ENCODE data around the gene PIAS1.

PIAS1 gene

DNA sequence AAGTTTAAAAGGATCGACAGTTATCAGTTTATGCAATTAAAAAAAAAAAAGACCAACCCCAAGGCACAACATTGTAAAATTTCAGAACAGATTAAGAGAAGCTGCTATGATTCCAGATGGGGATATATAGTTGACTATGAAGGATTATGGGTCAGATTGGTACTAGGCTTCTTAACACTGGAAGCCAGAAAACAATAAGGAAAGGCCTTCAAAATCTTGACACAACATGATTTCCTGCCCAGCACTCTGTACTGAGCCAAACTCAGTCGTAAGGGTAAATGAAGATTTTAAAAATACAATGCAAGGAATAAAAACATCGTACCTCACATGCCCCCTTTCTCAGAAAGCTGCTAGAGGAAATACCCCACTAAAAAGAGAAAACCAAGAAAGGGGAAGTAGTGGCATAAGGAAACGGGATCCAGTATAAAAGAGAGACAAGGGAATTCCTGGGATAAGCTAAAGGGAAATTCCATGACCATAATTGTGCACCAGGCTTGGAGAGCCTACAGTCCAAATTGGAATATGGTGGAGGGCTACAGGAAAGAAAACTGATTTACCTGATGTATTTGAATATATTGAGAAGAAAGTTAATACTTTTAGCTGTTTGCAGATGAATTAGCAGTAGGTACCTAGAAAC, 27.9 kb downstream of the PIAS1 start:
- H3K4me3 Mint-ChIP-seq = peak overlapping the region; percentile 7
- H3K9me3 Mint-ChIP-seq = no peaks in the 10 kb centered on the region
- peaks cover 64% of the 10 kb centered on the region for H3K4me1 Mint-ChIP-seq
- ATAC-seq (replicated peaks; ENCODE audit: extremely low read depth, poor library complexity, severe bottlenecking) (no peak), DNase-seq (ENCODE audit: low spot score in 2 of 2) (no peak)
- H3K27me3 Mint-ChIP-seq = no peaks in the 10 kb centered on the region
- peak overlapping the region; percentile 81 for H3K27ac Mint-ChIP-seq (ENCODE audit: low read depth)
- peaks cover 9% of the 10 kb centered on the region for H3K36me3 Mint-ChIP-seq (ENCODE audit: insufficient read depth)

DNA sequence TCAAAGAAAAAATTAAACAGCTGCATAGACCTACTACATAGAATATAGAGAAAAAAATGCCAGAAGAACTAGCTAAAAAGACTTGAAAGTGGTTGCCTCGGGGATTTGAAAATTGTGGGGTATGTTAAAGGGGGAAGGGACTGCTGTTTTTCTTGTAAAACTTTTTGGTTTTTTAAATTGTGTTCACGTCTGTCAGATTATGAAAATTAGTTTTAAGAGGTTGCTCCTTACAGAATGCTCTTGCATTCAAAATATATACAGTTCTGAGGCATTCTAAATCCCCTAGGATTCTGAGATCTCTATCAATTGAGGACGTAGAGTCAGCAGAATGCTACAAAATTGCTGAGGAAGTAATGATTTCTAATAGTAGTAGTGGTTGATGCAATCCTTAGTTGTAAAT, 28.6 kb downstream of the PIAS1 start:
- ATAC-seq (replicated peaks; ENCODE audit: extremely low read depth, poor library complexity, severe bottlenecking) (no peak), DNase-seq (ENCODE audit: low spot score in 2 of 2) (no peak)
- H3K9me3 Mint-ChIP-seq = no peaks in the 10 kb centered on the region
- H3K4me1 Mint-ChIP-seq = peaks cover 60% of the 10 kb centered on the region
- H3K36me3 Mint-ChIP-seq (ENCODE audit: insufficient read depth) = peaks cover 10% of the 10 kb centered on the region
- H3K27ac Mint-ChIP-seq (ENCODE audit: low read depth) = peak overlapping the region; percentile 81
- H3K27me3 Mint-ChIP-seq = no peaks in the 10 kb centered on the region
- no peak overlapping the region for H3K4me3 Mint-ChIP-seq

DNA sequence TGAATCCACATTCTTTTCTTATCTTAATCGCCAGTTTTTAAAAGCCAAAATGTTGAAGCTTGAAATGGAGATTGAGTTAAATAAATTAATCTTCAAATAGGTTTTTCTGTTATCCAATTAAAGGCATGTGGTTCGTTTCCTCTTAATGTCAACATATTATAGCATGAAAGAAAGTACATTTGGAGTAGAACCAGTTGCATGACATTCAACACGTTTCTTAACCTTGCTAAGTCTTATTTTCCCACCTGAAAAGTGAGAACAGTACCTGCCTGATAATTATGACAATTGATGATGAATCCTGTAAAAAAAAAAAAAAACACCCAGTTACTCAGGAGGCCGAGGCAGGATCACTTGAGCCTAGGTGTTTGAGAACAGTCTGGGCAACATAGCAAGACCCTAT, 29.3 kb downstream of the PIAS1 start:
- Mint-ChIP-seq H3K4me3 (no peak overlapping the region), H3K27me3 (no peaks in the 10 kb centered on the region), H3K4me1 (peaks cover 53% of the 10 kb centered on the region), H3K27ac (ENCODE audit: low read depth) (peak overlapping the region; percentile 81), H3K36me3 (ENCODE audit: insufficient read depth) (peaks cover 15% of the 10 kb centered on the region), H3K9me3 (no peaks in the 10 kb centered on the region)
- no peak for ATAC-seq (replicated peaks; ENCODE audit: extremely low read depth, poor library complexity, severe bottlenecking)
- DNase-seq (ENCODE audit: low spot score in 2 of 2) = no peak

GRCh38 chr15:68085052-68085451, 30.9 kb downstream of the PIAS1 start:
- Mint-ChIP-seq H3K9me3 (no peaks in the 10 kb centered on the region), H3K4me3 (no peak overlapping the region), H3K27me3 (no peaks in the 10 kb centered on the region), H3K27ac (ENCODE audit: low read depth) (peak overlapping the region; percentile 3), H3K36me3 (ENCODE audit: insufficient read depth) (peaks cover 21% of the 10 kb centered on the region), H3K4me1 (peaks cover 49% of the 10 kb centered on the region)
- DNase-seq (ENCODE audit: low spot score in 2 of 2) = no peak
- no peak for ATAC-seq (replicated peaks; ENCODE audit: extremely low read depth, poor library complexity, severe bottlenecking)

DNA sequence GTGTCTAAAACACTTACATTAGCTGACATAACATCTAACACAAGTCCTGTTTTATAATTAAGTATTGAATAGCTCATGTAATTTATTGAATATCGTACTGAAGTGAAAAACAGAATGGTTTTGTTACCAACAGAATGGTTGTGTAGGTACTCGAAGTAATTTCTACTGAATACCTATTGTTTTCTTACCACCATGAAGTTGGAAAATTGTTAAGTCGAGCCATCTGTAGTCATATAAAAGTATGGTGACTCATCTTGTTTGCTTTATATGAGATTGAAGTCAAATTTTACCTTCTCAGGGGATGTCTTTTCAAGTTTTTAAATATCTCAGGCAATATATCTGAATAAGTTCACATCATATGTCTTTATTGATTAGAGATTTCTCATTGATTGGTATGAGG, 37.6 kb downstream of the PIAS1 start:
- H3K27ac Mint-ChIP-seq (ENCODE audit: low read depth) = no peak overlapping the region
- DNase-seq (ENCODE audit: low spot score in 2 of 2) = no peak
- ATAC-seq (replicated peaks; ENCODE audit: extremely low read depth, poor library complexity, severe bottlenecking) = no peak
- peaks cover 23% of the 10 kb centered on the region for H3K36me3 Mint-ChIP-seq (ENCODE audit: insufficient read depth)
- peaks cover 6% of the 10 kb centered on the region for H3K9me3 Mint-ChIP-seq
- no peaks in the 10 kb centered on the region for H3K27me3 Mint-ChIP-seq
- H3K4me1 Mint-ChIP-seq = peaks cover 20% of the 10 kb centered on the region
- H3K4me3 Mint-ChIP-seq = no peak overlapping the region

- peaks cover 17% of the 10 kb centered on the region for H3K36me3 Mint-ChIP-seq (ENCODE audit: insufficient read depth)
- H3K27me3 Mint-ChIP-seq = no peaks in the 10 kb centered on the region
- ATAC-seq (replicated peaks; ENCODE audit: extremely low read depth, poor library complexity, severe bottlenecking) (no peak), DNase-seq (ENCODE audit: low spot score in 2 of 2) (no peak)
- H3K4me1 Mint-ChIP-seq = peaks cover 46% of the 10 kb centered on the region
- no peak overlapping the region for H3K27ac Mint-ChIP-seq (ENCODE audit: low read depth)
- H3K4me3 Mint-ChIP-seq = no peak overlapping the region
- peaks cover 9% of the 10 kb centered on the region for H3K9me3 Mint-ChIP-seq
These were observed 42.0 kb downstream of the PIAS1 start for GRCh38 chr15:68096099-68096498.

- DNase-seq (ENCODE audit: low spot score in 2 of 2) (no peak), ATAC-seq (replicated peaks; ENCODE audit: extremely low read depth, poor library complexity, severe bottlenecking) (no peak)
- no peak overlapping the region for H3K4me3 Mint-ChIP-seq
- H3K36me3 Mint-ChIP-seq (ENCODE audit: insufficient read depth) = peaks cover 19% of the 10 kb centered on the region
- peaks cover 55% of the 10 kb centered on the region for H3K4me1 Mint-ChIP-seq
- H3K27ac Mint-ChIP-seq (ENCODE audit: low read depth) = no peak overlapping the region
- H3K27me3 Mint-ChIP-seq = no peaks in the 10 kb centered on the region
- H3K9me3 Mint-ChIP-seq = peaks cover 9% of the 10 kb centered on the region
These were observed 42.9 kb downstream of the PIAS1 start for GRCh38 chr15:68097029-68097428.

DNA sequence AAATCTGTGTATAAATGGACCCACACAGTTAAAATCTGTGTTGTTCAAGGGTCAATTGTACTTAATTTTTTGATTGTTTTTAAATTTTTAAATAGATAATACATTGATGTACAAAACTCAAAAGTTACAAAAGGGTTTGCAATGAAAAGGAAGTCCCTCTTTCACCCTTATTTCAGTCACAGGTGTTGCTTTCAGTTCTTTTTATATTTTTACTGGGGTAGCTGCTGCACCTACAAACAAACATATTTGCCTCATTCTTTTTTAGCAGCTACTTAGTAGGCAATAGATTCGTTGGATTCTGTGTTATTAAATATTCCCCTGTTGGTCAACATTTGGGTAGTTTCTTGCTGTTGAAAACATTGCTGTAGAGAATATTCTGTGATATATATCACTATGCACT, 44.4 kb downstream of the PIAS1 start:
- Mint-ChIP-seq H3K4me1 (peaks cover 49% of the 10 kb centered on the region), H3K36me3 (ENCODE audit: insufficient read depth) (peaks cover 25% of the 10 kb centered on the region), H3K4me3 (no peak overlapping the region), H3K9me3 (peaks cover 9% of the 10 kb centered on the region), H3K27ac (ENCODE audit: low read depth) (no peak overlapping the region), H3K27me3 (no peaks in the 10 kb centered on the region)
- ATAC-seq (replicated peaks; ENCODE audit: extremely low read depth, poor library complexity, severe bottlenecking) = no peak
- no peak for DNase-seq (ENCODE audit: low spot score in 2 of 2)

GRCh38 chr15:68100194-68100593, 46.1 kb downstream of the PIAS1 start:
- ATAC-seq (replicated peaks; ENCODE audit: extremely low read depth, poor library complexity, severe bottlenecking) = peak; percentile 58
- Mint-ChIP-seq H3K27me3 (no peaks in the 10 kb centered on the region), H3K4me1 (peaks cover 54% of the 10 kb centered on the region), H3K36me3 (ENCODE audit: insufficient read depth) (peaks cover 29% of the 10 kb centered on the region), H3K27ac (ENCODE audit: low read depth) (peak overlapping the region; percentile 25), H3K4me3 (no peak overlapping the region), H3K9me3 (peaks cover 6% of the 10 kb centered on the region)
- no peak for DNase-seq (ENCODE audit: low spot score in 2 of 2)

DNA sequence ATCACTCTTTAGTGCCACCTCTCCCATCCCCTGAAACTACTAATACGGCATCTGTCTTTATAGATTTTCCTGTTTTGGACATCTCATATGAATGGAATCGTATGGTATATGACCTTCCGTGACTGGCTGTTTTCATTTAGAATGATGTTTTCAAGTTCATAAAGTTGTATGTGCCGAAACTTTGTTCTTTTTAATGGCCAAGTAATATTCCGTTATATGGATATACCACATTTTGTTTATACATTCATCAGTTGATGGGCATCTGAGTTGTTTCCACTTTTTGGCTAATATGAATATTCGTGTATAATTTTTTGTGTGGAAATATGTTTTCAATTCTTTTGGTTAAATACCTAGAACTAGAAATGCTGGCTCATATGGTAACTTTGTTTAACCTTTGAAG, 49.5 kb downstream of the PIAS1 start:
- DNase-seq (ENCODE audit: low spot score in 2 of 2) (no peak), ATAC-seq (replicated peaks; ENCODE audit: extremely low read depth, poor library complexity, severe bottlenecking) (no peak)
- H3K4me3 Mint-ChIP-seq = no peak overlapping the region
- no peak overlapping the region for H3K27ac Mint-ChIP-seq (ENCODE audit: low read depth)
- peaks cover 29% of the 10 kb centered on the region for H3K36me3 Mint-ChIP-seq (ENCODE audit: insufficient read depth)
- no peaks in the 10 kb centered on the region for H3K9me3 Mint-ChIP-seq
- no peaks in the 10 kb centered on the region for H3K27me3 Mint-ChIP-seq
- peaks cover 69% of the 10 kb centered on the region for H3K4me1 Mint-ChIP-seq

DNA sequence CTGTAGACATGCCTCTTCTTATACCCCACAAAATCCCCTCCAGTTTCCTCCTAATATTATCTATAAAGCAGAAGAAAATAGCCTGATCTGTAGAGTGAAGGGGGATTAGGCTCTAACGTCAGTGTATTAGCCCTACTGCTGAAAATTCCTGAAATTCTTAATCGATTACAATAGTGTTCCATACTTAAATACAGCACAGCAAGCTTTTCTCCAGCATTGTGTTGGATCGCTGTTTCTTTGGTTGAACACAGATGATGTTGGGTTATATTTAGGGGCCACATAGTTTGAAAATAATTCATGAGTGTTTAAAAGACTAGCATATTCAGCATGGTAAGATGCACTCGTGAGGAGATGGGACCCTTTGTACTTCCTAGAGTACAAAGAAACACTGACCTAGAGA, 52.5 kb downstream of the PIAS1 start:
- ATAC-seq (replicated peaks; ENCODE audit: extremely low read depth, poor library complexity, severe bottlenecking) (no peak), DNase-seq (ENCODE audit: low spot score in 2 of 2) (no peak)
- Mint-ChIP-seq H3K27ac (ENCODE audit: low read depth) (no peak overlapping the region), H3K4me3 (no peak overlapping the region), H3K27me3 (no peaks in the 10 kb centered on the region), H3K36me3 (ENCODE audit: insufficient read depth) (peaks cover 19% of the 10 kb centered on the region), H3K9me3 (no peaks in the 10 kb centered on the region), H3K4me1 (peaks cover 60% of the 10 kb centered on the region)

- DNase-seq (ENCODE audit: low spot score in 2 of 2) (no peak), ATAC-seq (replicated peaks; ENCODE audit: extremely low read depth, poor library complexity, severe bottlenecking) (no peak)
- H3K4me1 Mint-ChIP-seq = peaks cover 60% of the 10 kb centered on the region
- H3K27me3 Mint-ChIP-seq = no peaks in the 10 kb centered on the region
- H3K27ac Mint-ChIP-seq (ENCODE audit: low read depth) = no peak overlapping the region
- H3K9me3 Mint-ChIP-seq = no peaks in the 10 kb centered on the region
- H3K4me3 Mint-ChIP-seq = no peak overlapping the region
- H3K36me3 Mint-ChIP-seq (ENCODE audit: insufficient read depth) = peaks cover 18% of the 10 kb centered on the region
These were observed 53.0 kb downstream of the PIAS1 start for GRCh38 chr15:68107142-68107541.

DNA sequence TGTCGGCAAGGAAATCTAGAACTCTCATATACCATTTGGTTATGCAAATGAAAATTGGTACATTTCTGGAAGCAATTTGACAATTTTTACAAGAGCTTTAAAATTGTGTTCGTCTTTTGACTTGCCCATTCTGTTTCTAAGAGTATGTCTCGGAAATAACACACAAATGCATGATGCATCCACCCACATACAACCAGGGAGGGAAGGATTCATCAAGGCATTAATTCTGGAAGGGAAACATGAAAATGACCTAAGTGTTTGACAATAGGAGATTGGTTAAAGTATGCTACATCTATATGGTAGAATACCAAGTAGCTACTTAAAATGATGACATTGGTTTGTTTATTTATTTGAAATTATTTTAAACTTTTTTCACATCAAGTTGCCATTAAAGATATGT, 58.6 kb downstream of the PIAS1 start:
- peaks cover 77% of the 10 kb centered on the region for H3K4me1 Mint-ChIP-seq
- DNase-seq (ENCODE audit: low spot score in 2 of 2) (no peak), ATAC-seq (replicated peaks; ENCODE audit: extremely low read depth, poor library complexity, severe bottlenecking) (no peak)
- H3K27me3 Mint-ChIP-seq = no peaks in the 10 kb centered on the region
- no peak overlapping the region for H3K27ac Mint-ChIP-seq (ENCODE audit: low read depth)
- peak overlapping the region; percentile 8 for H3K4me3 Mint-ChIP-seq
- H3K36me3 Mint-ChIP-seq (ENCODE audit: insufficient read depth) = peaks cover 6% of the 10 kb centered on the region
- no peaks in the 10 kb centered on the region for H3K9me3 Mint-ChIP-seq
